ENCODE measurements around the gene SRPK3. TPM values are rescaled to one million over a fixed set of nuclear protein-coding genes. Genes with fewer than 3 reads are reported as not detected.
"Not testable (repeated sequence)": the region's sequence is repeated elsewhere in the genome, so short reads cannot be mapped to it uniquely, and the experiment has no call there.

The SRPK3 gene
- polyA plus RNA-seq, 3 donors, result 0.23 to 0.67 (median 0.30) TPM

DNA sequence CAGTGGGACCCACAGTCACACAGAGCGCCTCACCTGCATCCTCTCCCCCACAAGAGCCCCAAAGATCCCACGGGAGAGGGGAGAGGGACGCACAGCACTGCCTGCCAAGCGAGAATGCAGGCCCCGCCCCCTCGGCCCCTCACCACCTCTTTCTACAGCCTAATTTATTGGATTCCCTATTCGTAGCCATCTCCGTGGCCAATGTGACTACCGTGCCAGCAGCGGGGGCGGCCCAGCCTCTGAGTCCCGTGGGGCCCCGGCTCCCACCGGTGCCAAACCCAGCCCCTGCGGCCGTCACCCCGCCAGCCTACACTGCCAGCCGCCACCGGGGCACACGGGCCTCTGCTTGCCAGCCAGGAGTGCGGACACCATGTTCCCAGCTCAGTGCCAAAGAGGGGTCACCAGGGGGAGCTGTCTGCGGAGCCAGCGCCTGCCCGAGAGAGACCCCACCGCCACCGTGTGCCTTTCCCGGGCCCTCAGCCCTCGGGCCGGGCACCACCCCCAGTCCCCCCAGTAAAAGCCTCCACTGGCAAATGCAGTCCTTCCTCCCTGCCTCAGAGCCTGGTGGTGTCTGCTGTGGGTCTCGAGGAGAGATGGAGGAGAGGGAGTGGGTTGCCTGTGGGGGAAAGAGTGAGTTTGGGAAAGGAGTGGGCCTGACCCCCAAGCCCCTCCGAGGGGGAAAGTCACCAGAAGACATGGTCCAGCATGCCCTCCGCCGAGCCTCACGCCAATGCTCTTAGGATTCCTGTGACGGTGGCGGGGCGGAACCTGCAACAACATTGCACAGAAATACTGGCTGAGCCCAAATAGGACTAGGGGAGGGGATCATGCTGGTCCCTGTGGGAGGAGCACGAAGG, 36.4 kb upstream of the SRPK3 start:
- WGBS, 3 donors, result 16 to 28% (median 20%) methylated on average over 22 to 38 of the region's 38 CpGs
- H3K27ac ChIP-seq (ENCODE audit: low read depth, low read length), result no peak overlapping the region

DNA sequence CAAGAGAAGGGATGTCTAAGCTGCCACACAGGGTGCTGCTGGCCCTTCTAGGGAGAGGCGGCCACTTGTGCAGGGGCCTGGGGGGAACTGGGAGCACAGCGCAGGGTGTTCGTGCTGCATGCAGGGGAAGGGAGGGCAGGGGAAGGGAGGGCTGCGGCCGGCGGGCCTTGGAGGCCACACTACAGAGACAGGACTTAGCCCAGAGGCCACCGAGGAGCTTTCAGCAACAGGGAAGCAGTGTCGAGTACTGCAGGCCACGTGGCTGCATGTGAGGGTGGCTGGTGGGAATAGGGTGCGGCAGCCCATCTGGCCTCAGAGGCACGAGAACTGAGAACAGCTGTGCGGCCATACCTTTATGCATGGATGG, 35.8 kb upstream of the SRPK3 start:
- 26 to 62% (median 34%) methylated on average over 7 to 12 of the region's 12 CpGs for WGBS, 3 donors
- not testable (repeated sequence) for H3K27ac ChIP-seq (ENCODE audit: low read depth, low read length)

- WGBS, 3 donors, result 81 to 95% (median 83%) methylated on average over 3 of the region's 3 CpGs
- H3K27ac ChIP-seq (ENCODE audit: low read depth, low read length), result no peak overlapping the region
Observed at GRCh38 chrX:153746359-153746758, 34.5 kb upstream of the SRPK3 start.

- 69 to 78% (median 71%) methylated on average over 6 of the region's 6 CpGs for WGBS, 3 donors
- not testable (repeated sequence) for H3K27ac ChIP-seq (ENCODE audit: low read depth, low read length)
Observed at GRCh38 chrX:153746991-153747390, 33.9 kb upstream of the SRPK3 start.

- not testable (repeated sequence) for H3K27ac ChIP-seq (ENCODE audit: low read depth, low read length)
- WGBS, 3 donors, result 75 to 87% (median 84%) methylated on average over 3 to 7 of the region's 7 CpGs
Observed at GRCh38 chrX:153749017-153749416, 31.8 kb upstream of the SRPK3 start.

GRCh38 chrX:153750127-153750774, 30.6 kb upstream of the SRPK3 start:
- H3K27ac ChIP-seq (ENCODE audit: low read depth, low read length), result no peak overlapping the region
- WGBS, 3 donors, result 73 to 77% (median 76%) methylated on average over 11 to 12 of the region's 12 CpGs

- 67 to 100% (median 81%) methylated on average over 1 of the region's 1 CpG for WGBS, 3 donors
- no peak overlapping the region for H3K27ac ChIP-seq (ENCODE audit: low read depth, low read length)
Observed at GRCh38 chrX:153755136-153755535, 25.7 kb upstream of the SRPK3 start.

- no peak overlapping the region for H3K27ac ChIP-seq (ENCODE audit: low read depth, low read length)
- WGBS, 3 donors, result 81 to 89% (median 83%) methylated on average over 15 of the region's 15 CpGs
Observed at GRCh38 chrX:153761863-153762262, 19.0 kb upstream of the SRPK3 start.

GRCh38 chrX:153762626-153763173, 18.1 kb upstream of the SRPK3 start:
- 87 to 94% (median 91%) methylated on average over 13 to 14 of the region's 14 CpGs for WGBS, 3 donors
- no peak overlapping the region for H3K27ac ChIP-seq (ENCODE audit: low read depth, low read length)

DNA sequence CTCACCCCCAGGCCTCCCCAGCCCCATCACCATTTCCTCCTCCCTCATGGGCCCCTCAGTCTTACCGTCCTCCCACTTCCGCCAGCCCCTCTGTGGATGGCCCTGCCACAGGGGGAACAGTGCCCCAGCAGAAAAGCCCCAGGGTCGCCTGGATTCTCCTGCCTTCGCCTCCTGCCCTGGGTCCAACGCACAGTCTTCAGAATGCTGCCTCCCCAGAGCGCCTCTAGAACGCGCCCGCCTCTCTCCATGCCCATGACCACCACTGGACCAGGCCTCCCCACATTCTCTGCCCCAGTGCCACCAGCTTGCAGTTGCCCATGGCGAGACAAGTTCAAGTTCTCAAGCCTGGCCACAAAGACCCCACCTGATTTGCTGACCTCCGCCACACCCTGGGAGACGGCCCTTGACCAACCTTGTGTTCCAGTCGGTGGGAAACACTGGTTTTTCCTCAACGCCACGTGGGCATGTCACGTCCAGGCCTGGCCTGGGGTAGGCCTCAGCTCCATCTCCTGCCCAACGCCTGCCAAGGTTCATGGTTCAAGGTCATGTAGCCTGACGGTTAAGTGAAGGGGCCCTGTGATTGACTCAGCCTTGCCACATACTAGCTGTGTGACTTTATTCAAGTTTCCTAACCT, 17.4 kb upstream of the SRPK3 start:
- WGBS, 3 donors, result 62 to 84% (median 80%) methylated on average over 14 to 16 of the region's 18 CpGs
- H3K27ac ChIP-seq (ENCODE audit: low read depth, low read length), result no peak overlapping the region

DNA sequence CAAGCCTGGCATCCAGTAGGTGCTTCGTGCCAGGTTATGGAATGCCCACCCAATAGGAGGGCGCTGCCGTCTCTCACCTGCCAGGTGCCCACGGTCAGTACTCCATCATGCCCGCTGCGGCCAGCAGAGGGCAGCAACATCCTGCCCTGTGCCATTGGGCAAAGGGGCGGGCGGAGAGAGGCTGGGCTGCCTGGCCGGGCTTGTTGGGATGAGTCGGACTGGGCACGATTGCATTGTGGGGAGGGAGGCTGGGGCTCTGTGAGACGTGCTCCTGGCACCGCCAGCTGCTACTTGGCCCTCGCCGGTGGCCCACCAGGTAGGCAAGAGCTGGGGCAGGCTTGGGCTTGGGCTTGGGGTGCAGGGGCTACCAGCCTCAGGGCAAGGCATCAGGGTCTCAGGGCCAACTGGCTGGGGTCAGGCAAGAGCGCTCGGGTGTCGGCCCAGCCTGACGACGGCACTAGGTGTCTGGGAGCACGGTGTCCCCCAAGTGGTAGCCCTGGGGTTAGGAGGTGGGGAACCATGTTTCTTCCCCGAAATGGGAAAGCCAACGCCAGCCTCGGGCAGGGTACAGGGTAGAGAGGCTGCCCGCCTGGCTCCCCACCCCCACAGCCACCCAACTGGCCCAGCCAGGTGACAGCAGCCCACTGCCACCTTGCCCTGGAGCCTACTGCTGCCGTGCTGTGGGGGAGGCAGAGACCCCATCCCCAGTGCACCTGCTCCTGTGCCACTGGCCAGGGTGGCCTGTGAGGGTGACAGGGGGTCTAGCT, 16.7 kb upstream of the SRPK3 start, which contains the start of gene PLXNB3:
Gene PLXNB3 (plus strand): TSS at position 261 of the 767 bp plus-strand sequence. CDS start 1,287 bp downstream, outside the sequence.
- H3K27ac ChIP-seq (ENCODE audit: low read depth, low read length), result no peak within 1 kb of the TSS
- WGBS, 3 donors, result 13 to 38% (median 27%) methylated on average over 18 to 26 of the region's 26 CpGs

DNA sequence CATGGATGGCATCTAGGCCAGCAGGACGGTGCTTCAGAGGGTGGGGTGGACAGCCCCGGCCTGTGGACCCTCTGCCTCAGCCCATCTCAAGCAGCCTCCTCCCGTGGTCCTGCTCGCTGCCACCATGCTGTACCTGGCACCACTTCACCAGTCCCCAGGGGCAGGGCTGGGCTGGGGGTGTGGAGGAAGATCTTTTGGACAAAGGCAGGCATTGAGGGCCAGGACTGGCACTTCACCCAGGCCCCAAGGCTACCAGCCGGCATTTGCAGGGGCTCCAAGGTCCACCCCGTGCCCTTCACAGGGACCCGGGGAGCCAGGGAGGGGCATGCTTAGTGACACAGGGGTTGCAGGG, 16.1 kb upstream of the SRPK3 start:
- H3K27ac ChIP-seq (ENCODE audit: low read depth, low read length), result no peak overlapping the region
- 63 to 81% (median 80%) methylated on average over 3 to 7 of the region's 7 CpGs for WGBS, 3 donors

- 48 to 68% (median 62%) methylated on average over 12 to 26 of the region's 27 CpGs for WGBS, 3 donors
- H3K27ac ChIP-seq (ENCODE audit: low read depth, low read length), result no peak overlapping the region
Observed at GRCh38 chrX:153765138-153766079, 15.4 kb upstream of the SRPK3 start.

GRCh38 chrX:153766098-153766817, 14.6 kb upstream of the SRPK3 start:
- WGBS, 3 donors, result 39 to 62% (median 61%) methylated on average over 12 to 21 of the region's 21 CpGs
- no peak overlapping the region for H3K27ac ChIP-seq (ENCODE audit: low read depth, low read length)

DNA sequence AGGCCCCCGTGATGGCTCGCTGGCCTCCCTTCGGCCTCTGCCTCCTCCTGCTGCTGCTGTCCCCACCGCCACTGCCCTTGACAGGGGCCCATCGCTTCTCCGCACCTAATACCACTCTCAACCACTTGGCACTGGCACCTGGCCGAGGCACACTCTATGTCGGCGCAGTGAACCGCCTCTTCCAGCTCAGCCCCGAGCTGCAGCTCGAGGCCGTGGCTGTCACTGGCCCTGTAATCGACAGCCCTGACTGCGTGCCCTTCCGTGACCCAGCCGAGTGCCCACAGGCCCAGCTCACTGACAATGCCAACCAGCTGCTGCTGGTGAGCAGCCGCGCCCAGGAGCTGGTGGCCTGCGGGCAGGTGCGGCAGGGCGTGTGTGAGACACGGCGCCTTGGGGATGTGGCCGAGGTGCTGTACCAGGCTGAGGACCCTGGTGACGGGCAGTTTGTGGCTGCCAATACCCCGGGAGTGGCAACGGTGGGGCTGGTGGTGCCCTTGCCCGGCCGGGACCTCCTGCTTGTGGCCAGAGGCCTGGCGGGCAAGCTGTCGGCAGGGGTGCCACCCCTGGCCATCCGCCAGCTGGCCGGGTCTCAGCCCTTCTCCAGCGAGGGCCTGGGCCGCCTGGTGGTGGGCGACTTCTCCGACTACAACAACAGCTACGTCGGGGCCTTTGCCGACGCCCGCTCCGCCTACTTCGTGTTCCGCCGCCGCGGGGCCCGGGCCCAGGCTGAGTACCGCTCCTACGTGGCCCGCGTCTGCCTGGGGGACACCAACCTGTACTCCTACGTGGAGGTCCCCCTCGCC, 13.8 kb upstream of the SRPK3 start:
- WGBS, 3 donors, result 81 to 94% (median 90%) methylated on average over 35 to 56 of the region's 56 CpGs
- no peak overlapping the region for H3K27ac ChIP-seq (ENCODE audit: low read depth, low read length)

- no peak overlapping the region for H3K27ac ChIP-seq (ENCODE audit: low read depth, low read length)
- WGBS, 3 donors, result 94 to 95% methylated on average over 14 to 15 of the region's 20 CpGs; no CpG with 5 or more reads in 1 of the 3 donors
Observed at GRCh38 chrX:153767674-153768055, 13.2 kb upstream of the SRPK3 start.

Measured in adipose tissue (tissue), 3 donors.